NCI-H1694 (cell line): ENCODE data around the gene APBB3.

Source experiments
- DNase-seq: peaks from one replicate; lab custom pipeline; 2025; lab: John Stamatoyannopoulos, UW

Gene APBB3

GRCh38 chr5:140551872-140552271 lies 12.5 kb downstream of the APBB3 start:
- DNase-seq: no peak

- no peak for DNase-seq
These were observed 14.0 kb downstream of the APBB3 start for GRCh38 chr5:140550147-140551079.

- DNase-seq: no peak
These were observed 14.9 kb downstream of the APBB3 start for GRCh38 chr5:140549237-140550144.

- DNase-seq: no peak
These were observed 15.6 kb downstream of the APBB3 start for GRCh38 chr5:140548791-140549190.

GRCh38 chr5:140548300-140548688 lies 16.1 kb downstream of the APBB3 start:
- DNase-seq: no peak

GRCh38 chr5:140547508-140548299 lies 16.7 kb downstream of the APBB3 start, which contains the start of gene EIF4EBP3:
Gene EIF4EBP3 (plus strand): TSS chr5:140547662. CDS start chr5:140547738, 76 bp downstream.
- peak; percentile 39 for DNase-seq

GRCh38 chr5:140546851-140547507 lies 17.4 kb downstream of the APBB3 start:
- no peak for DNase-seq

- DNase-seq: no peak
These were observed 18.8 kb downstream of the APBB3 start for GRCh38 chr5:140545606-140546005.

GRCh38 chr5:140544986-140545385 lies 19.4 kb downstream of the APBB3 start:
- no peak for DNase-seq

- no peak for DNase-seq
These were observed 21.4 kb downstream of the APBB3 start for GRCh38 chr5:140542972-140543371.

- DNase-seq: no peak
These were observed 24.2 kb downstream of the APBB3 start for GRCh38 chr5:140540227-140540626.

- no peak for DNase-seq
These were observed 40.4 kb downstream of the APBB3 start for GRCh38 chr5:140524003-140524402.

GRCh38 chr5:140513124-140513523 lies 51.3 kb downstream of the APBB3 start:
- DNase-seq: no peak

GRCh38 chr5:140509898-140510297 lies 54.5 kb downstream of the APBB3 start:
- DNase-seq: no peak
